GM23338 (cell line): Measurements from ENCODE around the gene ARHGEF28. TPM values are rescaled to one million over a fixed set of nuclear protein-coding genes. Genes with fewer than 3 reads are reported as not detected.

ENCODE experiments used
- ATAC-seq: fragments of 200-7000 bp; cut with Tn5 transposase; 3 replicates; pipeline ENCODE4 v1.9.1; 2020
- DNase-seq: peaks from one replicate; pipeline ENCODE4 v3.0.0-alpha.2; 2015; ENCODE audit warnings: low spot score
- H2AFZ ChIP-seq: fragments of 200-600 bp; sonication (generic); 2 replicates; pipeline ENCODE4 v1.8.0; 2016; ENCODE audit warnings: antibody characterized with exemption, mild to moderate bottlenecking, moderate library complexity
- H3F3A ChIP-seq: fragments of 200-600 bp; sonication (generic); replicated peaks from 2 replicates; pipeline ENCODE4 v1.8.0; 2017; ENCODE audit warnings: antibody characterized with exemption, mixed run types, low read depth
- H3K27ac ChIP-seq: fragments of 200-600 bp; sonication (generic); 2 replicates; pipeline ENCODE4 v1.6.1; 2016; ENCODE audit warnings: low read depth
- H3K27me3 ChIP-seq: fragments of 200-600 bp; sonication (generic); 2 replicates; pipeline ENCODE4 v1.8.0; 2016; ENCODE audit warnings: mild to moderate bottlenecking, mixed run types, moderate library complexity; ENCODE audit not compliant: insufficient read depth
- H3K36me3 ChIP-seq: fragments of 200-600 bp; sonication (generic); 2 replicates; pipeline ENCODE4 v1.8.0; 2016; ENCODE audit warnings: mild to moderate bottlenecking; ENCODE audit not compliant: insufficient read depth
- H3K4me1 ChIP-seq: fragments of 200-600 bp; sonication (generic); 2 replicates; pipeline ENCODE4 v1.8.0; 2016; ENCODE audit warnings: mild to moderate bottlenecking, moderate library complexity; ENCODE audit not compliant: insufficient read depth
- H3K4me2 ChIP-seq: fragments of 200-600 bp; sonication (generic); 2 replicates; pipeline ENCODE4 v1.7.1; 2017; ENCODE audit warnings: mixed run types
- H3K4me3 ChIP-seq: fragments of 200-600 bp; sonication (generic); 2 replicates; pipeline ENCODE4 v1.6.1; 2016; ENCODE audit warnings: mixed run types
- H3K79me2 ChIP-seq: fragments of 200-600 bp; sonication (generic); replicated peaks from 2 replicates; pipeline ENCODE4 v1.8.0; 2017; ENCODE audit warnings: mild to moderate bottlenecking; ENCODE audit not compliant: insufficient read depth
- H3K9me2 ChIP-seq: fragments of 200-600 bp; sonication (generic); 2 replicates; pipeline ENCODE4 v1.8.0; 2017; ENCODE audit not compliant: insufficient read depth
- H4K20me1 ChIP-seq: fragments of 200-600 bp; sonication (generic); replicated peaks from 2 replicates; pipeline ENCODE4 v1.8.0; 2017; ENCODE audit warnings: mild to moderate bottlenecking; ENCODE audit not compliant: insufficient read depth
- H3K27ac Mint-ChIP-seq: 2 replicates; pipeline ENCODE4 v1.8.0; 2020; ENCODE audit warnings: inconsistent platforms, mild to moderate bottlenecking, moderate library complexity, mixed read lengths
- H3K27me3 Mint-ChIP-seq: 3 replicates; pipeline ENCODE4 v1.8.0; 2022; ENCODE audit warnings: low read depth, mild to moderate bottlenecking, moderate library complexity, mixed read lengths, inconsistent platforms; ENCODE audit not compliant: insufficient read depth, poor library complexity
- H3K36me3 Mint-ChIP-seq: 3 replicates; pipeline ENCODE4 v1.8.0; 2021; ENCODE audit warnings: low read depth, mild to moderate bottlenecking, inconsistent platforms, moderate library complexity, mixed read lengths
- H3K4me1 Mint-ChIP-seq: 3 replicates; pipeline ENCODE4 v1.8.0; 2020; ENCODE audit warnings: mild to moderate bottlenecking, inconsistent platforms, mixed read lengths
- H3K4me3 Mint-ChIP-seq: 3 replicates; pipeline ENCODE4 v1.8.0; 2021; ENCODE audit warnings: moderate library complexity, mild to moderate bottlenecking, inconsistent platforms, mixed read lengths
- H3K9me3 Mint-ChIP-seq: 3 replicates; pipeline ENCODE4 v1.8.0; 2020; ENCODE audit warnings: moderate library complexity, mild to moderate bottlenecking, inconsistent platforms, mixed read lengths
- CREB1 ChIP-seq: fragments of 250-450 bp; sonication (Bioruptor Pico); IDR thresholded peaks from 2 replicates; pipeline ENCODE4 v1.5.0; 2020; ENCODE audit warnings: low read depth, mild to moderate bottlenecking, moderate library complexity
- EZH2 ChIP-seq: fragments of 200-600 bp; sonication (generic); IDR thresholded peaks from one replicate; pipeline ENCODE4 v1.8.0; 2017; ENCODE audit warnings: antibody characterized with exemption, mild to moderate bottlenecking, low read depth; ENCODE audit not compliant: unreplicated experiment
- EZH2phosphoT487 ChIP-seq: fragments of 200-600 bp; sonication (generic); IDR thresholded peaks from one replicate; pipeline ENCODE4 v1.8.1; 2018; ENCODE audit warnings: antibody characterized with exemption; ENCODE audit not compliant: unreplicated experiment
- JUNB ChIP-seq: IDR thresholded peaks from one replicate; pipeline ENCODE4 v1.6.1; 2016; ENCODE audit warnings: antibody characterized with exemption; ENCODE audit not compliant: unreplicated experiment
- NANOG ChIP-seq: IDR thresholded peaks from 2 replicates; pipeline ENCODE4 v1.6.1; 2016; ENCODE audit warnings: antibody characterized with exemption, borderline replicate concordance
- POLR2AphosphoS5 ChIP-seq: IDR thresholded peaks from 2 replicates; pipeline ENCODE4 v1.6.1; 2016; ENCODE audit warnings: antibody characterized with exemption, low read depth
- STAT1 ChIP-seq: IDR thresholded peaks from one replicate; pipeline ENCODE4 v1.6.1; 2016; ENCODE audit warnings: antibody characterized with exemption; ENCODE audit not compliant: unreplicated experiment
- ZNF114 ChIP-seq: fragments of 250-450 bp; sonication (Bioruptor Pico); IDR thresholded peaks from 2 replicates; pipeline ENCODE4 v1.5.0; 2020; ENCODE audit warnings: mild to moderate bottlenecking, moderate library complexity
- ZNF331 ChIP-seq: fragments of 250-450 bp; sonication (Bioruptor Pico); IDR thresholded peaks from 2 replicates; pipeline ENCODE4 v1.5.0; 2020; ENCODE audit warnings: low read depth, mild to moderate bottlenecking, moderate library complexity
- polyA plus RNA-seq: library from polyadenylated mRNA; unstranded; fragments of >200 nt; fragmentation: Nextera tagmentation; extraction: Ambion mirVana; gene quantifications from 2 replicates; pipeline ENCODE4 v1.2.1, GENCODE V29; 2016
- total RNA-seq: library from RNA; depleted of rRNA; stranded (reverse); fragments of >200 nt; shearing (Covaris generic); gene quantifications from 2 replicates; pipeline ENCODE4 v1.2.3, GENCODE V29; 2014
- TF ChIP-seq, protein P1 (sequence below): fragments of 250-450 bp; sonication (Bioruptor Pico); IDR thresholded peaks from 2 replicates; pipeline ENCODE4 v1.5.0; 2020; ENCODE audit warnings: mild to moderate bottlenecking, moderate library complexity
- TF ChIP-seq, protein P2 (sequence below): IDR thresholded peaks from 2 replicates; pipeline ENCODE4 v1.6.1; 2016; ENCODE audit warnings: antibody characterized with exemption
- TF ChIP-seq, protein P3 (sequence below), 2 experiments: fragments of 200-600 bp in 1 of 2; sonication (generic) in 1 of 2; conservative IDR thresholded peaks; 2 replicates each; pipeline versions ENCODE4 v1.5.1 to v1.6.1; 2016 to 2017; ENCODE audit warnings: antibody characterized with exemption in 2 of 2, low read depth in 2 of 2, mild to moderate bottlenecking in 2 of 2, moderate library complexity in 1 of 2
- TF ChIP-seq, protein P4 (sequence below): IDR thresholded peaks from one replicate; pipeline ENCODE4 v1.6.1; 2018; ENCODE audit warnings: antibody characterized with exemption; ENCODE audit not compliant: unreplicated experiment

ARHGEF28 gene
- total and polyA plus RNA-seq, 2 experiments from 2014 or later, result 0.39 to 1.0 TPM

DNA sequence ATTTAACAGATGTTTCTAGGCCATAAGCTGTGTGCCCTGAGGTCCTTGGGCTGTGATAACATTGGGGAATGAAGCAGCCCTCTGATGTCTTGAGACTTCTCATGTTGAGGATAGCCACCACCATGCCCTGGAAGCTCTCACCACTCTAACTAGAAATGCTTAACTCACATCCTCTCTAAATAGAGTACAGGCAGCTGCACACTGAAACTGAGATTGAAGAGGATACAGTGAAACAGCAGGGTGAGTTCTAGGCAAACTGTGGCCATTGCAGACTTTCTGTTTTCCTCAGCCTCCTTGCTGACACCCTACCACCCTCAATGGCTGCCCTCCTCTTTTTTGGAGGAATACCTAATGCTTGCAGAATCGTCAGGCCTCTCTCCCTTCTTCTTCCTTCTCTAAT lies 38.1 kb upstream of the ARHGEF28 start:
- no peak overlapping the region for H3K4me2 ChIP-seq
- H3K79me2 ChIP-seq, result no peaks in the 10 kb centered on the region
- H3K36me3 ChIP-seq, result no peaks in the 10 kb centered on the region; the same call in 1 of the 2 replicates
- Mint-ChIP-seq H3K4me3 (no peak overlapping the region), H3K27me3 (peaks cover 1% of the 10 kb centered on the region), H3K27ac (no peak overlapping the region), H3K4me1 (no peaks in the 10 kb centered on the region), H3K36me3 (no peaks in the 10 kb centered on the region), H3K9me3 (no peaks in the 10 kb centered on the region)
- no peak overlapping the region for H3K4me3 ChIP-seq
- TF ChIP-seq EZH2phosphoT487, result no peak
- TF ChIP-seq STAT1, result no peak
- no peak for TF ChIP-seq NANOG
- no peak for TF ChIP-seq POLR2AphosphoS5
- no peak for TF ChIP-seq ZNF331
- TF ChIP-seq, protein P1, sequence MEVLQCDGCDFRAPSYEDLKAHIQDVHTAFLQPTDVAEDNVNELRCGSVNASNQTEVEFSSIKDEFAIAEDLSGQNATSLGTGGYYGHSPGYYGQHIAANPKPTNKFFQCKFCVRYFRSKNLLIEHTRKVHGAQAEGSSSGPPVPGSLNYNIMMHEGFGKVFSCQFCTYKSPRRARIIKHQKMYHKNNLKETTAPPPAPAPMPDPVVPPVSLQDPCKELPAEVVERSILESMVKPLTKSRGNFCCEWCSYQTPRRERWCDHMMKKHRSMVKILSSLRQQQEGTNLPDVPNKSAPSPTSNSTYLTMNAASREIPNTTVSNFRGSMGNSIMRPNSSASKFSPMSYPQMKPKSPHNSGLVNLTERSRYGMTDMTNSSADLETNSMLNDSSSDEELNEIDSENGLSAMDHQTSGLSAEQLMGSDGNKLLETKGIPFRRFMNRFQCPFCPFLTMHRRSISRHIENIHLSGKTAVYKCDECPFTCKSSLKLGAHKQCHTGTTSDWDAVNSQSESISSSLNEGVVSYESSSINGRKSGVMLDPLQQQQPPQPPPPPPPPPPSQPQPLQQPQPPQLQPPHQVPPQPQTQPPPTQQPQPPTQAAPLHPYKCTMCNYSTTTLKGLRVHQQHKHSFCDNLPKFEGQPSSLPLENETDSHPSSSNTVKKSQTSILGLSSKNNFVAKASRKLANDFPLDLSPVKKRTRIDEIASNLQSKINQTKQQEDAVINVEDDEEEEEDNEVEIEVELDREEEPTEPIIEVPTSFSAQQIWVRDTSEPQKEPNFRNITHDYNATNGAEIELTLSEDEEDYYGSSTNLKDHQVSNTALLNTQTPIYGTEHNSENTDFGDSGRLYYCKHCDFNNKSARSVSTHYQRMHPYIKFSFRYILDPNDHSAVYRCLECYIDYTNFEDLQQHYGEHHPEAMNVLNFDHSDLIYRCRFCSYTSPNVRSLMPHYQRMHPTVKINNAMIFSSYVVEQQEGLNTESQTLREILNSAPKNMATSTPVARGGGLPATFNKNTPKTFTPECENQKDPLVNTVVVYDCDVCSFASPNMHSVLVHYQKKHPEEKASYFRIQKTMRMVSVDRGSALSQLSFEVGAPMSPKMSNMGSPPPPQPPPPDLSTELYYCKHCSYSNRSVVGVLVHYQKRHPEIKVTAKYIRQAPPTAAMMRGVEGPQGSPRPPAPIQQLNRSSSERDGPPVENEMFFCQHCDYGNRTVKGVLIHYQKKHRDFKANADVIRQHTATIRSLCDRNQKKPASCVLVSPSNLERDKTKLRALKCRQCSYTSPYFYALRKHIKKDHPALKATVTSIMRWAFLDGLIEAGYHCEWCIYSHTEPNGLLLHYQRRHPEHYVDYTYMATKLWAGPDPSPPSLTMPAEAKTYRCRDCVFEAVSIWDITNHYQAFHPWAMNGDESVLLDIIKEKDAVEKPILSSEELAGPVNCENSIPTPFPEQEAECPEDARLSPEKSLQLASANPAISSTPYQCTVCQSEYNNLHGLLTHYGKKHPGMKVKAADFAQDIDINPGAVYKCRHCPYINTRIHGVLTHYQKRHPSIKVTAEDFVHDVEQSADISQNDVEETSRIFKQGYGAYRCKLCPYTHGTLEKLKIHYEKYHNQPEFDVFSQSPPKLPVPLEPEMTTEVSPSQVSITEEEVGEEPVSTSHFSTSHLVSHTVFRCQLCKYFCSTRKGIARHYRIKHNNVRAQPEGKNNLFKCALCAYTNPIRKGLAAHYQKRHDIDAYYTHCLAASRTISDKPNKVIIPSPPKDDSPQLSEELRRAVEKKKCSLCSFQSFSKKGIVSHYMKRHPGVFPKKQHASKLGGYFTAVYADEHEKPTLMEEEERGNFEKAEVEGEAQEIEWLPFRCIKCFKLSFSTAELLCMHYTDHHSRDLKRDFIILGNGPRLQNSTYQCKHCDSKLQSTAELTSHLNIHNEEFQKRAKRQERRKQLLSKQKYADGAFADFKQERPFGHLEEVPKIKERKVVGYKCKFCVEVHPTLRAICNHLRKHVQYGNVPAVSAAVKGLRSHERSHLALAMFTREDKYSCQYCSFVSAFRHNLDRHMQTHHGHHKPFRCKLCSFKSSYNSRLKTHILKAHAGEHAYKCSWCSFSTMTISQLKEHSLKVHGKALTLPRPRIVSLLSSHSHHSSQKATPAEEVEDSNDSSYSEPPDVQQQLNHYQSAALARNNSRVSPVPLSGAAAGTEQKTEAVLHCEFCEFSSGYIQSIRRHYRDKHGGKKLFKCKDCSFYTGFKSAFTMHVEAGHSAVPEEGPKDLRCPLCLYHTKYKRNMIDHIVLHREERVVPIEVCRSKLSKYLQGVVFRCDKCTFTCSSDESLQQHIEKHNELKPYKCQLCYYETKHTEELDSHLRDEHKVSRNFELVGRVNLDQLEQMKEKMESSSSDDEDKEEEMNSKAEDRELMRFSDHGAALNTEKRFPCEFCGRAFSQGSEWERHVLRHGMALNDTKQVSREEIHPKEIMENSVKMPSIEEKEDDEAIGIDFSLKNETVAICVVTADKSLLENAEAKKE, result no peak
- TF ChIP-seq, protein P2, sequence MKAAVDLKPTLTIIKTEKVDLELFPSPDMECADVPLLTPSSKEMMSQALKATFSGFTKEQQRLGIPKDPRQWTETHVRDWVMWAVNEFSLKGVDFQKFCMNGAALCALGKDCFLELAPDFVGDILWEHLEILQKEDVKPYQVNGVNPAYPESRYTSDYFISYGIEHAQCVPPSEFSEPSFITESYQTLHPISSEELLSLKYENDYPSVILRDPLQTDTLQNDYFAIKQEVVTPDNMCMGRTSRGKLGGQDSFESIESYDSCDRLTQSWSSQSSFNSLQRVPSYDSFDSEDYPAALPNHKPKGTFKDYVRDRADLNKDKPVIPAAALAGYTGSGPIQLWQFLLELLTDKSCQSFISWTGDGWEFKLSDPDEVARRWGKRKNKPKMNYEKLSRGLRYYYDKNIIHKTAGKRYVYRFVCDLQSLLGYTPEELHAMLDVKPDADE, result no peak
- TF ChIP-seq ZNF114, result no peak
- TF ChIP-seq, protein P3, sequence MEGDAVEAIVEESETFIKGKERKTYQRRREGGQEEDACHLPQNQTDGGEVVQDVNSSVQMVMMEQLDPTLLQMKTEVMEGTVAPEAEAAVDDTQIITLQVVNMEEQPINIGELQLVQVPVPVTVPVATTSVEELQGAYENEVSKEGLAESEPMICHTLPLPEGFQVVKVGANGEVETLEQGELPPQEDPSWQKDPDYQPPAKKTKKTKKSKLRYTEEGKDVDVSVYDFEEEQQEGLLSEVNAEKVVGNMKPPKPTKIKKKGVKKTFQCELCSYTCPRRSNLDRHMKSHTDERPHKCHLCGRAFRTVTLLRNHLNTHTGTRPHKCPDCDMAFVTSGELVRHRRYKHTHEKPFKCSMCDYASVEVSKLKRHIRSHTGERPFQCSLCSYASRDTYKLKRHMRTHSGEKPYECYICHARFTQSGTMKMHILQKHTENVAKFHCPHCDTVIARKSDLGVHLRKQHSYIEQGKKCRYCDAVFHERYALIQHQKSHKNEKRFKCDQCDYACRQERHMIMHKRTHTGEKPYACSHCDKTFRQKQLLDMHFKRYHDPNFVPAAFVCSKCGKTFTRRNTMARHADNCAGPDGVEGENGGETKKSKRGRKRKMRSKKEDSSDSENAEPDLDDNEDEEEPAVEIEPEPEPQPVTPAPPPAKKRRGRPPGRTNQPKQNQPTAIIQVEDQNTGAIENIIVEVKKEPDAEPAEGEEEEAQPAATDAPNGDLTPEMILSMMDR (conservative IDR thresholded peaks at IDR 0.05; ENCODE audit: low read depth in 2 of 2), result no peak
- TF ChIP-seq, protein P4, sequence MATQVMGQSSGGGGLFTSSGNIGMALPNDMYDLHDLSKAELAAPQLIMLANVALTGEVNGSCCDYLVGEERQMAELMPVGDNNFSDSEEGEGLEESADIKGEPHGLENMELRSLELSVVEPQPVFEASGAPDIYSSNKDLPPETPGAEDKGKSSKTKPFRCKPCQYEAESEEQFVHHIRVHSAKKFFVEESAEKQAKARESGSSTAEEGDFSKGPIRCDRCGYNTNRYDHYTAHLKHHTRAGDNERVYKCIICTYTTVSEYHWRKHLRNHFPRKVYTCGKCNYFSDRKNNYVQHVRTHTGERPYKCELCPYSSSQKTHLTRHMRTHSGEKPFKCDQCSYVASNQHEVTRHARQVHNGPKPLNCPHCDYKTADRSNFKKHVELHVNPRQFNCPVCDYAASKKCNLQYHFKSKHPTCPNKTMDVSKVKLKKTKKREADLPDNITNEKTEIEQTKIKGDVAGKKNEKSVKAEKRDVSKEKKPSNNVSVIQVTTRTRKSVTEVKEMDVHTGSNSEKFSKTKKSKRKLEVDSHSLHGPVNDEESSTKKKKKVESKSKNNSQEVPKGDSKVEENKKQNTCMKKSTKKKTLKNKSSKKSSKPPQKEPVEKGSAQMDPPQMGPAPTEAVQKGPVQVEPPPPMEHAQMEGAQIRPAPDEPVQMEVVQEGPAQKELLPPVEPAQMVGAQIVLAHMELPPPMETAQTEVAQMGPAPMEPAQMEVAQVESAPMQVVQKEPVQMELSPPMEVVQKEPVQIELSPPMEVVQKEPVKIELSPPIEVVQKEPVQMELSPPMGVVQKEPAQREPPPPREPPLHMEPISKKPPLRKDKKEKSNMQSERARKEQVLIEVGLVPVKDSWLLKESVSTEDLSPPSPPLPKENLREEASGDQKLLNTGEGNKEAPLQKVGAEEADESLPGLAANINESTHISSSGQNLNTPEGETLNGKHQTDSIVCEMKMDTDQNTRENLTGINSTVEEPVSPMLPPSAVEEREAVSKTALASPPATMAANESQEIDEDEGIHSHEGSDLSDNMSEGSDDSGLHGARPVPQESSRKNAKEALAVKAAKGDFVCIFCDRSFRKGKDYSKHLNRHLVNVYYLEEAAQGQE, result no peak
- TF ChIP-seq CREB1 (CRISPR knock-in tag), result no peak
- TF ChIP-seq EZH2, result no peak
- TF ChIP-seq JUNB, result no peak
- H3F3A ChIP-seq, result no peaks in the 10 kb centered on the region
- DNase-seq, result no peak
- H3K27ac ChIP-seq, result no peak overlapping the region
- ATAC-seq, result no peak
- no peaks in the 10 kb centered on the region; the same call in 1 of the 2 replicates for H3K9me2 ChIP-seq
- no peaks in the 10 kb centered on the region for H3K27me3 ChIP-seq
- no peaks in the 10 kb centered on the region for H3K4me1 ChIP-seq
- H4K20me1 ChIP-seq, result peaks cover 6% of the 10 kb centered on the region; the same call in 1 of the 2 replicates
- H2AFZ ChIP-seq, result no peak overlapping the region
